Renal pelvis (tissue), 4 donors: ENCODE results near the gene BMP10. TPM values are rescaled to one million over a fixed set of nuclear protein-coding genes. Genes with fewer than 3 reads are reported as not detected.
"Not testable (repeated sequence)": the region's sequence is repeated elsewhere in the genome, so short reads cannot be mapped to it uniquely, and the experiment has no call there.

Experiments used
- DNase-seq: peaks from one replicate; pipeline ENCODE4 v3.0.0-alpha.2; 2013
- polyA plus RNA-seq, 3 donors: library from polyadenylated mRNA; unstranded; fragments of 120-200 nt; gene quantifications; one replicate each; pipeline ENCODE4 v1.2.1, GENCODE V29; 2013; ENCODE audit not compliant: insufficient read length in 3 of 3

The BMP10 gene
- polyA plus RNA-seq, 3 donors, result not detected

- not testable (repeated sequence) for DNase-seq
These were observed 24.8 kb upstream of the BMP10 start for GRCh38 chr2:68895981-68896380.

- no peak for DNase-seq
These were observed 18.3 kb upstream of the BMP10 start for GRCh38 chr2:68889500-68889899.

- DNase-seq, result no peak
These were observed 17.8 kb upstream of the BMP10 start for GRCh38 chr2:68889021-68889420.

- DNase-seq, result no peak
These were observed 17.0 kb upstream of the BMP10 start for GRCh38 chr2:68888038-68888704.

GRCh38 chr2:68885811-68886075 is 14.5 kb upstream of the BMP10 start:
- no peak for DNase-seq

- DNase-seq, result no peak
These were observed 14.0 kb upstream of the BMP10 start for GRCh38 chr2:68885074-68885810.

GRCh38 chr2:68880213-68880612 is 9.0 kb upstream of the BMP10 start:
- DNase-seq, result no peak

GRCh38 chr2:68879296-68879695 is 8.1 kb upstream of the BMP10 start:
- DNase-seq, result no peak

- no peak for DNase-seq
These were observed 7.6 kb upstream of the BMP10 start for GRCh38 chr2:68878753-68879152.

GRCh38 chr2:68878071-68878711 is 7.0 kb upstream of the BMP10 start:
- no peak for DNase-seq

GRCh38 chr2:68877079-68877772 is 6.0 kb upstream of the BMP10 start:
- DNase-seq, result no peak

GRCh38 chr2:68870215-68870614 is 982 bp downstream of the BMP10 start:
- DNase-seq, result peak; percentile 26

GRCh38 chr2:68865108-68865507 is 6.1 kb downstream of the BMP10 start:
- DNase-seq, result no peak

- no peak for DNase-seq
These were observed 7.2 kb downstream of the BMP10 start for GRCh38 chr2:68863996-68864395.

- DNase-seq, result no peak
These were observed 8.3 kb downstream of the BMP10 start for GRCh38 chr2:68862889-68863288.

- no peak for DNase-seq
These were observed 9.9 kb downstream of the BMP10 start for GRCh38 chr2:68861330-68861729.

- DNase-seq, result no peak
These were observed 11.1 kb downstream of the BMP10 start for GRCh38 chr2:68860111-68860510.

GRCh38 chr2:68857855-68858456 is 13.2 kb downstream of the BMP10 start:
- DNase-seq, result no peak

GRCh38 chr2:68857202-68857845 is 13.9 kb downstream of the BMP10 start:
- no peak for DNase-seq

- no peak for DNase-seq
These were observed 15.6 kb downstream of the BMP10 start for GRCh38 chr2:68855550-68855949.

- no peak for DNase-seq
These were observed 16.7 kb downstream of the BMP10 start for GRCh38 chr2:68854476-68854875.

GRCh38 chr2:68853915-68854314 is 17.3 kb downstream of the BMP10 start:
- DNase-seq, result no peak
